Amniotic stem cell (primary cell): ENCODE data around the gene GUCY1A2.
A peak's percentile ranks its signal among the peaks of the same experiment; 100 is the strongest.

Experiments
- DNase-seq: peaks from one replicate; lab custom pipeline; 2025; lab: John Stamatoyannopoulos, UW

Gene GUCY1A2

DNA sequence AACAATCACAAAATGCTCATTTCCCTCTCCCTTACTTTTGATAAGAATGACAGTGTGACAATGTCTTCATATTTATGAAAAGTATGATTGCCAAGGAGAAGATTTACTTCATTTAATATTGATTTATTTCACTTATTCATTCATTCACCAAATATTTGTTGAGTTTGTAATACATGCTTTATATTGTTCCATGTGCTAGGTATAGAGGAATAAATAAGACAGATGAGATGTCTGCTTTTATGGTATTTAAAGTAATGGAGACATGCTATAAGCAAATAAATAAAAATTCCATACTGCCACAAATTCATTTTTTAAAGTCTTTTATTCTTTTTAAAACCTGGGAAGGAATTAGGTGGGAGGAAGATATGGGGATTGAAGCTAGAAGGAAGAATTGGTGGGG is 289.4 kb downstream of the GUCY1A2 start:
- no peak for DNase-seq

- DNase-seq: no peak
Observed at GRCh38 chr11:106728379-106728778, 289.9 kb downstream of the GUCY1A2 start.

DNA sequence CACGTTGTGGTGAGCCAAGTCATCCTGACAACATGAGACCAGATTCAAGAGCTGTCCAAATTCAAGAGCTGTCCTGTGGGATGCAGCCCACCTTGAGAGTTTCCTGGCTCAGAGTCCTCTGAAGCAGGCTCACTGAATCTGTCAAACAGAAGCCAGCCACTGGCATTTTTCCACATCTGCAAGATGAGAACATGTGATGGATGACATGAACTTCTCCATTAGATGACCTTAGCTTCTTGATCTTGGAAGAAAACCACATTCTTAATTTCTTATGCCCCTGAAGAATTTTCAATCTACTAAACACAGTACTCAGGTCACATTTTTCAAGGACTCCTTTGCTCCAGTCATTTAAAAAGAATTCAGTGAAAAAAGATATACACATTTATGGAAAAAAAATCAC is 291.0 kb downstream of the GUCY1A2 start:
- no peak for DNase-seq

- no peak for DNase-seq
Observed at GRCh38 chr11:106724293-106724892, 293.9 kb downstream of the GUCY1A2 start.

- DNase-seq: no peak
Observed at GRCh38 chr11:106723071-106723470, 295.2 kb downstream of the GUCY1A2 start.

GRCh38 chr11:106717222-106717621 is 301.1 kb downstream of the GUCY1A2 start:
- no peak for DNase-seq

GRCh38 chr11:106714199-106714598 is 304.1 kb downstream of the GUCY1A2 start:
- DNase-seq: no peak

DNA sequence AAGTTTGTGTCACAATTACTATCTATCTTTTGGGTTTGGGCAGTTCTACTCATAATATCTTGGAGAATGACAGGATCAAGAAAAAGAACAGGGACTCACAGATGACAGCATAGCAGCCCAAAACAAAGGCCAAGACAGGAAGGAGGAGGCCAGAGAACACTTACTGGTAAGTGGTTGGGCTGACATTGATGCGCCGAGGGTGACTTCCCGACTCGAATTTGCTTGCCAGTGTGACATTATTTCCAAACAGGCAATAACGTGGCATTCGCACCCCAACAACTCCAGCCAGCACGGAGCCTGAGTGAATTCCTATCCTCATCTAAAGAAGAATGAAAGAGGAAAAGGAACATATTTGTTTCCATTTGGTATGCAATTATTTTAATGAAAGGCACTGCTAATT is 309.9 kb downstream of the GUCY1A2 start:
- no peak for DNase-seq

- DNase-seq: peak; percentile 16
Observed at GRCh38 chr11:106706355-106706754, 311.9 kb downstream of the GUCY1A2 start.

DNA sequence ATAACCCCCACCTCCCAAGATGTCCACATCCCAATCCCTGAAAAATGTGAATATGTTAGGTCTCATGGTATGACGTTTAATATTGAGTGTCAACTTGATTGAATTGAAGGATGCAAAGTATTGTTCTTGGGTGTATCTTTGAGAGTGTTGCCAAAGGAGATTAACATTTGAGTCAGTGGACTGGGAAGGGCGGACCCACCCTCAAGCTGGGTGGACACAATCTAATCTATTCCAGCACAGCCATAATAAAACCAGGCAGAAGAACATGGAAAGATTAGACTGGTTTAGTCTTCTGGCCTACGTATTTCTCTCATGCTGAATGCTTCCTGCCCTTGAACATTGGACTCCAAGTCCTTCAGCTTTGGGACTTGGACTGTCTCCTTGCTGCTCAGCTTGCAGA is 315.5 kb downstream of the GUCY1A2 start:
- DNase-seq: no peak

GRCh38 chr11:106697058-106697457 is 321.2 kb downstream of the GUCY1A2 start:
- DNase-seq: peak; percentile 8

DNA sequence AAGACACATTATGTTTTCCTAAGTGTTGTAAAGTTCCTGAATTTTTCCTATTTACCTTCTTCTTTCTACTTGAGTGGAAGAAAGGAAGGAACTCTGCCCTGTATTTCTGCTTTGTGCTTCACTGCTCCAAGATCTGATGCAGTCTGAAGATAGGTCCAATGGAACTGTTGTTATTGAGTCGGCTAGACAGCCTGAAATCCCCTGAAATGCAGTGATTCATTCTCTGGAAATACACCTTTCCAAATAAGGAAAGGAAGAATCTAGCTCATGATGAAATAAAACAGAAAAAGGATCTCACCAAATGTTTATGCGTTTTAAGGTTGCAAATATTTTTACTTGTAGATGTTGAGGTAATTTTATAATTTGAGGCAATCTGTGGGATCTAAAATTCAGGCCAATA is 322.8 kb downstream of the GUCY1A2 start:
- peak; percentile 33 for DNase-seq

DNA sequence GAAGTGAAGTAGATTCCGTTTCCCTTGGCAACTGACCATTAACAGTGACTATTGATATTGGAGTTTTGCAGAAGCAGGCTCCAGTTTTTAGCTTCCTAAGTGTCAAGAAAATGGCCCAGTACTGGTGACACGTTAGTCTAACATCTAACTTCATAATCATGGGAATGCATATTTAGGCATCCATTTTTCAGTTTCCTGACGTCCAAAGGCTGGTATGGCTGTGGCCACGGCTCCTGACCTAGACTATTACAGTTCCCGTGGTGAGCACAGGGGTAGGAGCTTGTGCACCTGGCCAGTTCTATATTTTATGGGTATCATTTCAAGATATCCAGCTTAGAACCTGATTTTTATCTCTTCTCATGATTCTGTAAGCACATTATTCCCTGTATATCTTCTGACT is 323.8 kb downstream of the GUCY1A2 start:
- DNase-seq: no peak

DNA sequence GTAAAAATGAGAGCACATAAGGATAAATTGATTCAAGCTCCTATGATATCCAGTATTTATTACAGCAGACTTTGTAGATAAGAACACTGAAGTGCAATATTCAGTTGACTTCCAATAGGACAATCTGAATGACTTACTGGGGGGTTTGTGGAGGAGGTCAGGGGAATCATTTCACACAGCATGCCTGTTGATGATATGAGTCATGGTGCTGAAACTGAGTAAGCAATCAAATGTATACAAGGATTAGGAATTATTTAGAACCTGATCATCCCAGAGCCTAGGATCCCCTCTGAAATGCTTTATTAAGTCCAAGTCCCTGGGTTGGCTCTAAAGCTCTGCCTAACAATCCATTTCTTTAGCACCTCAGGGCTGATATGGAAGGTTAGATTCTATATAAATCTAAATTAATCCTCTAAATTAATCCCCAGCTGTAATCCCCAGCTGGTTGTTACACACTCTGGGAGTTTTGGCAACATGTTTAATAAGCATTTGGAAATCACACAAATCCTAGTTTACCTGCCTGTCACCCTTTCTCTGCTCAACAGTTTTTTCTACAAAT is 326.4 kb downstream of the GUCY1A2 start:
- no peak for DNase-seq

DNA sequence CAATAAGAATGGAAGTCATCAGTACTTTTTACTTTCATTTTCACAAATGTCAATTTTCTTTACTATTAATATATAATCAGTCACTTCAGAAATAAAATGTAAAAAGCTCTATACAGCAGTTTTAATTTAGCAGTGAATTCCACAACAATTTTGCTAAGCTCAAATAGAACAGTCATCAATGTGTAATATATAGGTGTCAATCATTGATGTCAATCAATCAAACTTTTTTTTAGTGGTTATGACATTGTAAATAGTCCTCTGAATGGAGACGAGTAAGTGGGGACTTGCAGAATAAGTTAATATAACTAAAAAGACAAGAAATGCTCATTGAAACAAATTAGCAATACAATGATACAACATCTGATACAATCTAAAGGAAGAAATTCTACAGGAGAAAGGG is 327.4 kb downstream of the GUCY1A2 start:
- DNase-seq: no peak

DNA sequence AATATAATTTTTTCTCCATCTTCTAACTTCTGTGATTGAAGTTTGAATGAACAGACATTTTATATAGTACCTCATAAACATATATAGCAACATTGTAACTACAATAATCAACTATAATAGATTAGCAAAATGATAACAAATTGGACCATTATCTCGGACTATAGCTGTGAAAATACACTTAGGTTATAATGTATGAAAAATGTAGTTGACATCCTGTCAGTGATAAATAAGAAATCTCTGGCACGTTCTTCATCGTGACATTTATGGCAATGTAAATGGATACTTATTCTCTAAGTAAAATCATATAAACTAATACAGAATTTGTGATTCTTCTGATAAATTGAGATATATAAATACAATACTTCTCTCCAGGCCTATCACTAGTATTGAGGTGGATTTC is 333.3 kb downstream of the GUCY1A2 start:
- no peak for DNase-seq

GRCh38 chr11:106683435-106683834 is 334.8 kb downstream of the GUCY1A2 start:
- no peak for DNase-seq

GRCh38 chr11:106681435-106681834 is 336.8 kb downstream of the GUCY1A2 start:
- DNase-seq: no peak

GRCh38 chr11:106679581-106679980 is 338.7 kb downstream of the GUCY1A2 start:
- DNase-seq: no peak

GRCh38 chr11:106679181-106679580 is 339.1 kb downstream of the GUCY1A2 start:
- no peak for DNase-seq

- no peak for DNase-seq
Observed at GRCh38 chr11:106670069-106670468, 348.2 kb downstream of the GUCY1A2 start.

DNA sequence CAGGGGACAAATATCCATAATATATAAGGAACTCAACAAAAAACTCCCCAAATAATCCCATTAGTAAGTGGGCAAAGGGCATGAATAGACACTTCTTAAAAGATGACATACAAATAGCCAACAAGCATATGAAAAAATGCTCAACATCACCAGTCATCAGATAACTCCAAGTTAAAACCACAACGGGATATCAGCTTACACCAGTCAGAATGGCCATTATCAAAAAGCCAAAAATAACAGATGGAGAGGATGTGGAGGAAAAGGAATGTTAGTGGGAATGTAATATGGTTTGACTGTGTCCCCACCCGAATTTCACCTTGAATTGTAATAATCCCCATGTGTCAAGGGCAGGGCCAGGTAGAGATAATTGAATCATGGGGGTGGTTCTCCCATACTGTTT is 350.1 kb downstream of the GUCY1A2 start:
- DNase-seq: peak; percentile 44

GRCh38 chr11:106656646-106657045 is 361.6 kb downstream of the GUCY1A2 start:
- no peak for DNase-seq

DNA sequence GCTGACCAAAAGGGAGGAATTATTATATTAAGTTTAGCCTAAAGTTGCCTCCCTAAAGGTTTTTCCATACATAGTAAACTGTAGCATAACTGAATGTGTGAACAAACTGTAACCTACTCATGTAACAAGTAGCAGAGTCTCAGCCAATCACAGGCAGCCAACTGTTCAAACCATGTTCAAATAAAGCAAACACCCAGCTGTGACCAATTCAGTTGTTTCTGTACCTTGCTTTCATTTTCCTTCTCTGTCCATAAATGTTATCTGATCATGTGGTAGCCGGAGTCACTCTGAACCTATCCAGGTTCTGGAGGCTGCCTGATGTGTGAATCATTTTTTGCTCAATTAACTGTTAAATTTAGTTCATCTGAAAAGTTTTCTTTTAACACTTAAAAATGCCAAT is 373.5 kb downstream of the GUCY1A2 start:
- no peak for DNase-seq
